ENCODE results near the gene MYO9A. TPM values are rescaled to one million over a fixed set of nuclear protein-coding genes. Genes with fewer than 3 reads are reported as not detected.
"Not testable (repeated sequence)": the region's sequence is repeated elsewhere in the genome, so short reads cannot be mapped to it uniquely, and the experiment has no call there.

Gene MYO9A
- polyA plus RNA-seq, 1 donor = 30.9 TPM

DNA sequence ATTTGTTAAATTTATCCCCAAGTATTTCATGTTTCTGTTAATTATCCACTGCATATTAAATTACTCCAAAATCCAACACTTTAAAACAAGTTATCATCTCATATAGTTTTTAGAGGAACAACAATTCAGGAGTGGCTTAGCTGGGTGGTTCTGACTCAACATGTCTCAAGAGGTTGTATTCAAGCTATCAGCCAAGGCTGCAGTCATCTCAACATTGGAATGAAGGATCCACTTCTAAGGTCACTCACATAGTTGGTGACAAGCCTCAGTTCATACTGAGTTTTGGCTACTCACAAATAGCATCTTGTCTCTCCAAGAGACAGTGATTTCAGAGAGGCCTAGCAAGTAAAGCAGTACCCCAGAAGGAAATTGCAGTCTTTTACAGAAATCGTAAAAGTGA, 172.9 kb downstream of the MYO9A start:
- DNase-seq (ENCODE audit: low read depth) = no peak

DNA sequence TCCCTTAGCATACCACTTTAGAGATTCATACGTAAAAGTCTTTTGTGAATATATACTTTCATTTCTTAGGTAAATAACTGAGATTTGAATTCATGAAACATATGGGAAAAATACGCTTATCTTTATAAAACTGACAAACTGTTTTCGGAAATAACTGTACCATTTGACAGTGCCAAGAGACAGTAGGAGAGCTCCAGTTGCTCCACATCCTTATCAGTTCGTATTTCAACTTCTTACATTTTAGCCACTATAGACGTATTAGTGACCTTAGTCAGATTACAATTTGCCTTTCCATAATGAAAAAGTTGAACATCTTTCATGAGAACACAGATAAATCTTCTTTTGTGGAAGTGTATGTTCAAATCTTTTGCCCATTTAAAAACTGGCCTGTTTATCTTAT, 174.1 kb downstream of the MYO9A start:
- DNase-seq (ENCODE audit: low read depth) = no peak

DNA sequence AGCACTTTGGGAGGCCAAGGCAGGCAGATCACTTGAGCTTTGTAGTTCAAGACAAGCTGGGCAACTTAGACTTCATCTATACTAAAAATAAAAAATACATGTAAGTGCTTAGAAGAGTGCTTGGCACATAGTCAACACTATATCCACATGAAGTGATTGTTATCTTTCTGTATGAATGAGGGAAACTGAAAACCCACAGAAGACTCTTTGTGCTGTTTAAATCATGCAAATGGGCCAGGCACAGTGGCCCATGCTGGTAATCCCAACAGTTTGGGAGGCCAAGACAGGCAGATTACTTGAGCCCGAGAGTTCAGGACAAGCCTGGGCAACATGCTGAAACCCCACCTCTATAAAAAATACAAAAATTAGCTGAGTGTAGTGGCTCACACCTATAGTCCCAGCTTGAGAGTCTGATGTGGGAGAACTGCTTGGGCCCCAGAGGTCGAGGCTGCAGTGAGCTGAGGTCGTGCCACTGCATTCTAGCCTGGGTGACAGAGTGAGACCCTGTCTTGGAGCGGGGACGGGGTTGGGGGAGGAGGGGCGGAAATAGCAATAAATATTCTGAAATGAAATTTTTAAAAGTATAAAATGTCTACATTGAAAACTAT, 177.9 kb downstream of the MYO9A start:
- DNase-seq (ENCODE audit: low read depth) = no peak

DNA sequence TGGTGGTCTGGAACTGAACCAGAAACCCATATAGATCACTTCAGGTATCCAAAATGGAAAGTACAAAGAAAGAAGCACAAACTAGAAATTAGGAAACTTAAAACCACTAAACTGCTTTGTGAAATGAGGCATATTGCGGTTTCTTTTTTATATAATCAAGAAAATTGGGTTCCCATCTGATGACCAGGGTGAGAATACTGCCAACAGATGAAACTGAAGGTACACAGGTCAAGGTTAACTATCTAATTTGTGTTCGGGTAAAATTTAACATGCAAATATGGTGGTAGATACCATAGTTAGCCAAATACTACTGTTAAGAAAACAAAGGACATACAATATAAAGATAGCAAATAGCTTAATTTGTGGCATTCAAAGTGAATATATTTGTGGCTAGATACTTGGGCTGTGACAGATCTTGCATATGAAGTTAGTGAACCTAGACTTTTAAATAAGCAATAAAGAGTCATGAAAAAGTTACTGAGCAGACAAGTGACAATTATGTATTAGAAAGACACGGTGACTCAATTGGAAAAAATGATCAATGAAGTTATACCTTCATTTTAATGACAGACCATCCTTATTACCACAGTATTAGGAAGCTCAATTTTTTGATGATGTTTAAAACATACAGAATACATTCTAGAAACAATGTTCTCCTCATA, 180.2 kb downstream of the MYO9A start:
- no peak for DNase-seq (ENCODE audit: low read depth)

DNA sequence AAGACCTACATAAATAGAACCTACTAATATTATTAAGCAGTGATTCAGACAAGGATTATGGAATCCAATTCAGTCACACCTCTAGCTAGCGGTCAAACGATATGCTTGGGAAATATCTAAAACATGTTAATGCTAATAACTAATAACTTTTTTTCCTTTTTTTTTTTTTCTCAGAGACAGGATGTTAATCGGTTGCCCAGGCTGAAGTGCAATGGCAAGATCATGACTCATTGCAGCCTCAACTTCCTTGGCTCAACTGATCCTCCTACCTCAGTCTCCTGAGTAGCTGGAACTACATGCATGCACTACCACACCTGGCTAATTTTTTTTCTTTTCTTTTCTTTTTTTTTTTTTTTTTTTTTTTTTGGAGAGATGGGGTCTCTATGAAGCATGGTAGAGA, 183.5 kb downstream of the MYO9A start:
- no peak for DNase-seq (ENCODE audit: low read depth)

DNA sequence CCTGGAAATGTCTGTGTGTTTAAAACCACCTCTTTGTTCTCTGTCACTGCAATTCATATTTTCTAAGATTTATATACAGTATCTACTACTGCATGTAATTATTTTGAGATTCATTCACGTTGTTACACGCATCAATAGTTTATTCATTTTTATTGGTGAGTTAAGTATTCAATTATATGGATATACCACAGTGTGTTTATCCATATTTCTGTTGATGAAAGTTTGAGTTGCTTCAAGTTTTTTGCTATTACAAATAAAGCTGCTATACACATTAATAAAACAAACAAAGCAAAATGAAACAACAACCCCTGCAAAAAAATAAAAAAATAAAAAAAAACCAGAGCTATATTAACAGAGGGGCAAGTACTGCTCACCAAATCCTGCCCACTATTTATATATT, 185.3 kb downstream of the MYO9A start:
- no peak for DNase-seq (ENCODE audit: low read depth)

DNA sequence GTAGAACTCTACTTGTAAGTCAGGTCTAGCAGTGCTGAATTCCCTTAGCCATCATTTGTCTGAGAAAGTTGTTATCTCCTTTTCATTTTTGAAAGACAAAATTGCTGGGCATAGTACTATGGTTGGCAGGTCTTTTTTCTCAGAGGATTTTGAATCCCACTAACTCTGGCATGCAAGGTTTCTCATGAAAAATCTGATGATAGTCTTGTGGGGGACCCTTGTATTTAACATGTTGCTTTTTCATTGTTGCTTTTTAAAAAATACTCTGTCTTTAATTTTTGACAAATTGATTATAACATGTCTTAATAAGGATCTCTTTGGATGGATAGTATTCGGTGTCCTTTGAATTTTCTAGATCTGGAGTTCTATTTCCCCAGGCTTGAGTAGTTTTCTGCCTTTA, 186.7 kb downstream of the MYO9A start:
- no peak for DNase-seq (ENCODE audit: low read depth)

DNA sequence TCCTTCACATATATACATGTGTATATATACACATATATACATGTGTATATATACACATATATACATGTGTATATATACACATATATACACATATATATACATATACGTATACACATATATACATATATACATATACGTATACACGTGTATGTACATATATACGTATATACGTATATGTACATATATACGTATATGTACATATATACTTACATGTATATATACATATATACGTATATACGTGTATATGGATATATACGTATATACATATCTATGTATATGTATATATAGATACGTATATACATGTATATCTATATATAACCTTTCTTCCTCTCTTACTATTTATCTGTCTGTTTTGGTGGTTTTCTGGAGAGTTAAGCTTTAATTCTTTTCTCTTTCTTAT, 192.8 kb downstream of the MYO9A start:
- no peak for DNase-seq (ENCODE audit: low read depth)

DNA sequence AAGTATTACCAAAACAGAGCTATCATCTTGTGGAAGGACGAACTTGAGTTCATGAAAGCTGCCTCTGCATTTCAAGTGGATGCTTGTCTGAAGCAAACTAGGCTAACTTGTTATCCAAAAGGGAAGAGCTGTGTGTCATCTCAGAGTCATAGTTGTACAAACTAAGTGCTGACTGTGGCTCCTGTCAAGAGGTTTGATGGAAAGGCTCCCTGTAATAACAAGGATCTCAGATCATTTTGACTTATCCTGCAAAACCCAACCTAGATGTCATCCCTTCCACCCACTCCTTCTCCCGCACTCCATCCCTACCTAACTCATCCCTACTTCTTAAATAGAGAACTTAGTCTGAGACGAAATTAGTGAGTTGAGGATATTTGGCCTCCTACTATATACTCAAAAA, 196.8 kb downstream of the MYO9A start:
- DNase-seq (ENCODE audit: low read depth) = no peak

DNA sequence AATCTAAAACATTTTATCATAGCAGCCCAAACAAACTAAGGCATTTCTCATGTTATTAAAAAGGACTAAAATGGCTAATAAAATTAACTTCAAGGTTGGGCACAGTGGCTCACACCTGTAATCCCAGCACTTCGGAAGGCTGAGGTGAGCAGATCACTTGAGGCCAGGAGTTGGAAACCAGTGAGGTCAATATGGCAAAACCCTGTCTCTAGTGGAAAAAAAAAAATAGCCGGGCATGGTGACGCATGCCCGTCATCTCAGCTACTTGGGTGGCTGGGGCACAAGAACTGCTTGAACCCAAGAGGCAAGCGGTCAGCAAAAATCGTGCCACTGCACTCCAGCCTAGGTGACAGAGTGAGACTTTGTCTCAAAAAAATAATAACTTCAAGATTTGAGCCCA, 197.4 kb downstream of the MYO9A start:
- no peak for DNase-seq (ENCODE audit: low read depth)

DNA sequence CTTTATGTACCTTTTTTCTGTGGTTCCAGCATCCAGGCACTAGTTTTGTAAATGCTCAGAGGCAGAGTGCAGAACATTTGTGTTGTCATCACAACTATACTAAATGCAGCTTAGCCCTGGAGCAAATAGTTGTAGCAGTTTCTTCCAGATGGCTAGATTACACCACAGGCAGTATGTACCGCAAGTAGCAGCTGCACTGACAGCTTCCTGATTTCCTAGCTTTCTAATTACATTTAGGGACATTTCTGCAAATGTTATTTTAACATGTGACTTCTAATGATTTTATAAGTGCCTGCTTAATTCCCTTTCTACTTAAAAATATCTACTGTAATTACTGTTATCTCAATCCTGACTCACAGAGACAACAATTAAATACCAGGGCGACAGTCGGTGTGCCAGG, 201.1 kb downstream of the MYO9A start:
- DNase-seq (ENCODE audit: low read depth) = no peak

DNA sequence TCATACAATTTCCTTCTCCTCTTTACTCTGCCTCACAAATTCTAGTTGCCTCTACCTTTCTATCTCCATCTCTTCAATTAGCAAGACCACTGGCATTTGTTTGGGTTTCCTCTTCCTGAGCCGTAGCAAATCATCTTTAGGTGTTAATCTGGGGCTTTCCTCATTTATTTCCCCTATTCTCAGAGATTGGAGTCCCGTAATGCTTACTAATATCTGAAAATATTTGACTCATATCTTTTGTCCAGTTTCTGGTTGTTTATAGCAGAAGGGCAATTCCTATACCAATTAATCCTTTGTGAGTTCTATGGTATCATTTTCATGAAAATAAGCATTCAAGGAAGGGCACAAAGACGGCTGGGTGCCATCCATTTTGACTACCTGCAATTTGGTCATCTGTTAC, 203.9 kb downstream of the MYO9A start:
- no peak for DNase-seq (ENCODE audit: low read depth)

DNA sequence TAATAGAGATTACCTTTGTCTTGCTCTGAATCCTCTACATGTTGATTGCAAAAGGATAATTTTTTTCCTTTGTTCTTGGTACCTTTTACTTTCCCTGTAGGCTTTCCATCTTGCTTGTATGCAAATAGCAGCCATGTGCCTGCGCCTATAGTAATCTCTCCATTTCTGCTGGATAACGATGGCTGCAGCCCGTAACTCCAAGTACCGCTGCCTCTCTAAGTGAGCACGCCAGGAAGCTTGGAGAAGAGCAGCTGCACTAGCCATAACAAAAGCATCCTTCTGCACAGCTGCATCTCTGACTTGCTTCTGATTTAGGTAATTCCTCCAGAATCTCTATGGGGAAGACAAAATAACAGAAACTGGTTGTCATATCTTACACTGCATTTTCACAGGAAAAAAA, 218.3 kb downstream of the MYO9A start:
- no peak for DNase-seq (ENCODE audit: low read depth)

DNA sequence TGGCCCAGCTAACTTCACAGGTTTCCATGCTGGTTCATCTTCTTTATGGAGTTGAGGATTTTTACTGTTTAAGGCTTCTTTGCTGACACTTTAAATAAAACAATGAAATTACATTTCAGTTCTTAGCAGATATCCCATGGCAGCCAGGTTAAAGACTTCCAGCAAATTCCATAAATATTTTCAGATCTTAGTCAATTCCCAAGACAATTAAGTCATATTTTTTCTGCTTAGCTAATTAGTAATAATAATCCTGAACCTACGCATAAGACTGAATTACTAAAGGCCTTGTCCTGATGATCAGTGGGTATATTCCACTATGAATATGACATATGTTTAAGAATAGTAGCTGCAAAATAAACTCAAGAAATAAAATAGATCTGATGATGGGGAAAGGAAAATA, 224.3 kb downstream of the MYO9A start:
- DNase-seq (ENCODE audit: low read depth) = no peak

DNA sequence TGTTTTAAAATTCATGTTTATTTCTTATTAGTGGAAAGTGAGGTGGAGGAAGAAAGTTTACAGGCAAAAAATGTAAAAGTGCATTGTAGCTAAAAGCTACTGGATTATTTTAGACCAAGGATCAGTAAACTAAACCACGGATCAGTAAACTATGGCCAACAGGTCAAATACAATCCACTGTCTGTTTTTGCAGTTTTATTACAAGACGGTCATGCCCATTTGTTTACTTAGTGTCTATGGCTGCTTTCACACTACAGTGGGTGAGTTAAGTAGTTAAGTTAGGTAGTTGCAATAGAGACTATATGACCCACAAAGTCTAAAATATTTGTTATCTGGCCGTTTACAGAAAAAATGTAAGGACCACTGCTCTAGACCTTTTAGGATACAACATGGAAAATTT, 225.6 kb downstream of the MYO9A start:
- DNase-seq (ENCODE audit: low read depth) = no peak

DNA sequence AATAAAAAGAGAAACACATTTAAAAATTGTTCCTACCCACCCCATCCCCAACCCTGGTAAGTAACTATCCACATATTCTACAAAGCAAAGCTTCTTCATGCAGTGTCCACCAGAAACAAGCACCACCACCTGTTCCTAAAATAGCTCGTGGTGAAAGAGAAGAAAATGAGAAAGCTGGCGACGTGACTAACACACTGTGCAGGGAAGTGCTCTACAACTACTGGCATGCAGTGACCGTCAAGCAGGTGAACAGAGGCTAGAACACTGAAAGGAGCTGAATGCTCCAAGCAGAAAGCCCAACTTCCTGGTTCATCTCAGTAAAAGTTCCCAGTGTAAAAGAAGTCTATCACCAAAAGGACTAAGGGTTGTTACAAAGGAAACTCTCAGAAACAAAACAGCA, 226.9 kb downstream of the MYO9A start:
- DNase-seq (ENCODE audit: low read depth) = no peak

DNA sequence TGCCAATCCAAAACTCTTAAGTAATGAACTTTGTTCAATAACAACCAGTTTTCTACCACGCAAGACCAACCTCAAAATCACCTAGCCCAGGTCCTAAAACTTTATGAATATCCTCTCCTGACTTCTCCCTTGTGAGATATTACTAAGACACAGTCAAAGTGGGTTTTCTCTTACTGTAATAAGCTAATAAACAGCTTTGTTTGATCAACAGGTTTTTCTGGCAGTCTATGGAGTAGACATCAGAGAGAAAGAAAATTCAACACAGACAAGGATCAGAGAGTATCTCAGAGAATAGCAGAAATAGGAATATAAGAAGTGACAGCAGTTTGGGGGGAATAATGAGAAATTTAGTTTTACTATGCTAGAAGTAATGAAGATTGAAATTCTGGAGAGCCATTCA, 228.0 kb downstream of the MYO9A start:
- DNase-seq (ENCODE audit: low read depth) = no peak

DNA sequence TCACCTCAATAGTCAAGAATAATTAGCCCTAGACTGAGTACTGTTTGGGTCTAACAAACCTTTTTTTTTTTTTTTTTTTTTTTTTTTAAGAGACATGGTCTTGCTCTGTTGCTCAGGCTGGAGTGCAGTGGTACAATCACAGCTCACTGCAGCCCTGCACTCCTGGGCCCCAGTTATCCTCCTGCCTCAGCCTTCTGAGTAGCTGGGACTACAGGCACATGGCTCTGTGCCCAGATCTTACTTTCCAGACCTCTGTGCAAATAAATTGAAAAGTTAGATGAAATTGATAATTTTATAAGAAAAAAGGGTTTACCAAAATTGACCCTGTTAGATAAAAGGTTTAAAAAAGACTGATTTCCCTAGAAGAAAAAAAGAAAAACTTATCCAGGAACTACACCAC, 228.6 kb downstream of the MYO9A start:
- no peak for DNase-seq (ENCODE audit: low read depth)

DNA sequence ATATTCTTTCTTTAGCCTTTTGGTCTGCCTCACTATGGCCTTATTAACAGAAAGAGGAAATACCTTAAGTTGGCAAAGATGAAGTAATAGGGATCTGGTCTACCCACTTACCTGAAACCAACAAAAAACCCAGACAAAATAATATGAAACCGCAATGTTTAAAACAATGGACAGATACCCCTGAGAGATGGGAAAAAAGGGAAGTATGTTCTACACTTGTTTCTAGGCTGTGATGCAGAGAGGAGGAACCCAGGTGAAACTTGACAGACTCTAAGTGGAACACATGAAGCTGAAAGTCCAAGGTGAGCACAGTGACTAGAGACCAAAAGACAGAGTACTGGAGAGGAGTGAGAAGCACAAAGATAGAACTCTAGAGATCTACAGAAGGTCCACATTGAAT, 229.2 kb downstream of the MYO9A start:
- DNase-seq (ENCODE audit: low read depth) = no peak

DNA sequence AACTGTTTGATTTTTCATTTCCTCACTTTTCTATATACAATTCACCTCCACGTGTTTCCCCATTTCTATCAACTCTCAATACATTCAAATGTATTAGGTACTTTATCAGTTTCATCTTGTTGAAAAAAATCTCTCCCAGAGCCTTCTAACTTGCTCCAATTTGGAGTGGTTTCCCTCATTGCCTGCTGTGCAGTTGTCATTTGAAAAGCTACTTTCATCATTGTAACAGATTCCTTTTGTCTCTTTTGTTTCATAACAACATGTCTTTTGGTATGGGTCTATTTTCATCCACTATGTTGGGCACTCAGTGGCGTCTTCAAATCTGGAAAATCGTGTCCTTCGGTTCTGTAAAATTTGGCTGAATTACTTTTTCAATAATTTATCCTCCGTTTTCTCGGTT, 232.6 kb downstream of the MYO9A start:
- DNase-seq (ENCODE audit: low read depth) = no peak

DNA sequence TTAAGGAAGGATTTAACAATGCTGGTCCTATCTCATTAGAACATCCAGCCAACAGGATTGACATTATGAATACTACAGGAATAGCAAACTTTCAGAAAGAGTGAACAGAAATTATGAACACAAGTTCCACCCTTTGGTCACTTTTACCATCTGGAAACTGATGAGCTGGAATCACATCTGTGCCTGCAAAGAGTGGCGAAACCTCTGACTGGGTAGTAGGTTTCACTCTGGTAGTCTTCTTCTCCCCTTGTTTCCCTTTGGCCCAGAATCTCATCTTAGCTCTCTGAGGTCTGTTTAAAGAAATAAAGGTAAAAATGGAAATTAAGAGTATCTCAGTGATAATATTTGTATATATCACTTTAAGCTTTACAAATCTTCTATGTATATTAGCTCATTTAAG, 234.5 kb downstream of the MYO9A start:
- DNase-seq (ENCODE audit: low read depth) = no peak

DNA sequence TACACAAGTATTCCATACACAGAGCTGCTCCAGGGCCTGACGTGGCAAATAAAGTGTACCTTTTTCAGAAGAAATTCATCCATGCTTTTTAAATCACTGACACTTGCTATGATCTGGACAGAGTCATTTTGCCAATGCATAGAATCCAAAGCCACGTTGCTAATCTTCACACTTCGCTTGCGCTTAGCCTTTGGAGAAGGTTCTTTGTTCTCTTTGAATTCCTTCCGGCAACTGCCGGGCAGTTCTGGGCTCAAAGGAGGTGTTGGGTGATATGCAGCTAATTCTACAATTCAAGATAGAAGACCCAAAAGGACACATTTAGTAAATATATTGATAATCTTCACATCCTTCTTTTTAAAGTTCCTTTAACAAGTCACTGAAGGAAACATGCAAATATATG, 237.7 kb downstream of the MYO9A start:
- DNase-seq (ENCODE audit: low read depth) = no peak

DNA sequence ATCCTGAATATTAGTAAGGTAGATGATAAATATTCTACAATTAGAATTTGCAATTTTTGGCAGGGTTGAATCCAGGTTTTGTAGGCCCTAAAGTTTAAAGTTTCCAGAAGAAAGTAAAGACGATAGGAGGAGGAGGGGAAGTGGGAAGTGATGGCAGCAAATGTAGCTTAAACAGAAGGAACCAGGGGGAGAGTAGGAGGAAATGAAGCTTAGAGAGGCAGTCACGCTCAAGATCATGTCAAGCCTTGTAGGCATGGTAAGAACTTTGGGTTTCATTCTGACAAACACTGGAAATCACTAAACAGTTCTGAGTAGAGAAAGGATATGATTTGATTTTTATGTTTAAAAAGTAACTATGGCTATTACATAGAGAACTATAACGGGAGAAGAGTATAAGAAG, 243.7 kb downstream of the MYO9A start:
- no peak for DNase-seq (ENCODE audit: low read depth)

DNA sequence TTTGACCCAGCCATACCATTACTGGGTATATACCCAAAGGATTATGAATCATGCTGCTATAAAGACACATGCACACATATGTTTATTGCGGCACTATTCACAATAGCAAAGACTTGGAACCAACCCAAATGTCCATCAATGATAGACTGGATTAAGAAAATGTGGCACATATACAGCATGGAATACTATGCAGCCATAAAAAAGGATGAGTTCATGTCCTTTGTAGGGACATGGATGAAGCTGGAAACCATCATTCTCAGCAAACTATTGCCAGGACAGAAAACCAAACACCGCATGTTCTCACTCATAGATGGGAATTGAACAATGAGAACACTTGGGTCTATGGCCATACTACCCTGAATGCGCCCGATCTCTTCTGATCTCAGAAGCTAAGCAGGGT, 259.7 kb downstream of the MYO9A start:
- DNase-seq (ENCODE audit: low read depth) = not testable (repeated sequence)
